ENCODE results near the gene MARS1.
A peak's percentile ranks its signal among the peaks of the same experiment; 100 is the strongest.

MARS1 gene

GRCh38 chr12:57459055-57459749 is 28.7 kb upstream of the MARS1 start:
- DNase-seq = peak; percentile 83

GRCh38 chr12:57459750-57460467 is 28.0 kb upstream of the MARS1 start, which contains the start of gene GLI1:
Gene GLI1, plus strand, starts transcription at chr12:57459785. Its CDS starts 3,907 bp downstream, at chr12:57463692.
- DNase-seq = no peak

- no peak for DNase-seq
Observed at GRCh38 chr12:57460468-57460784, 27.4 kb upstream of the MARS1 start.

- no peak for DNase-seq
Observed at GRCh38 chr12:57460841-57461275, 27.0 kb upstream of the MARS1 start.

- no peak for DNase-seq
Observed at GRCh38 chr12:57461276-57461916, 26.5 kb upstream of the MARS1 start.

GRCh38 chr12:57461917-57462250 is 26.0 kb upstream of the MARS1 start:
- DNase-seq = no peak

GRCh38 chr12:57462251-57462911 is 25.5 kb upstream of the MARS1 start:
- peak; percentile 72 for DNase-seq

- DNase-seq = no peak
Observed at GRCh38 chr12:57462912-57463253, 25.0 kb upstream of the MARS1 start.

GRCh38 chr12:57464569-57464968 is 23.3 kb upstream of the MARS1 start:
- no peak for DNase-seq

GRCh38 chr12:57465030-57465746 is 22.7 kb upstream of the MARS1 start:
- DNase-seq = no peak

GRCh38 chr12:57465747-57466505 is 21.9 kb upstream of the MARS1 start:
- DNase-seq = no peak

- DNase-seq = no peak
Observed at GRCh38 chr12:57467212-57467874, 20.5 kb upstream of the MARS1 start.

GRCh38 chr12:57467915-57468314 is 20.0 kb upstream of the MARS1 start:
- DNase-seq = no peak

GRCh38 chr12:57469296-57470164 is 18.3 kb upstream of the MARS1 start:
- no peak for DNase-seq

- DNase-seq = no peak
Observed at GRCh38 chr12:57470286-57470969, 17.4 kb upstream of the MARS1 start.

GRCh38 chr12:57470970-57471656 is 16.8 kb upstream of the MARS1 start:
- no peak for DNase-seq

GRCh38 chr12:57471661-57472060 is 16.2 kb upstream of the MARS1 start:
- DNase-seq = no peak

- DNase-seq = no peak
Observed at GRCh38 chr12:57472391-57472790, 15.5 kb upstream of the MARS1 start.

GRCh38 chr12:57473392-57473791 is 14.5 kb upstream of the MARS1 start:
- no peak for DNase-seq

All from NCI-H446 treated with DMSO at 0.1 percent for 48 hours (cell line).